DLD1 (cell line): ENCODE data around the gene ALOX5.
"Not testable (repeated sequence)": the region's sequence is repeated elsewhere in the genome, so short reads cannot be mapped to it uniquely, and the experiment has no call there.

ENCODE experiments used
- in situ Hi-C: cut with HindIII; loops from 2 replicates; pipeline ENCODE4 v1.10.0; 2017; ENCODE audit warnings: low sequenced_read_pairs

Gene ALOX5

GRCh38 chr10:45373576-45374349 is at the start of gene ALOX5:
Gene ALOX5, plus strand, starts transcription at chr10:45374216. Its CDS starts 64 bp downstream, at chr10:45374280.
- in situ Hi-C loops: no loop called here

GRCh38 chr10:45325116-45325515 is 48.9 kb upstream of the ALOX5 start:
- in situ Hi-C loops: no loop called here

- in situ Hi-C loops: not testable (repeated sequence)
Measured at GRCh38 chr10:45326864-45327263, 47.2 kb upstream of the ALOX5 start.

GRCh38 chr10:45331824-45332223 is 42.2 kb upstream of the ALOX5 start:
- in situ Hi-C loops: not testable (repeated sequence)

GRCh38 chr10:45339894-45340293 is 34.1 kb upstream of the ALOX5 start:
- in situ Hi-C loops: no loop called here

GRCh38 chr10:45340420-45340819 is 33.6 kb upstream of the ALOX5 start:
- in situ Hi-C loops: not testable (repeated sequence)

- in situ Hi-C loops: not testable (repeated sequence)
Measured at GRCh38 chr10:45346652-45347335, 27.2 kb upstream of the ALOX5 start.

- in situ Hi-C loops: not testable (repeated sequence)
Measured at GRCh38 chr10:45347464-45347863, 26.6 kb upstream of the ALOX5 start.

GRCh38 chr10:45348196-45348765 is 25.7 kb upstream of the ALOX5 start:
- in situ Hi-C loops: not testable (repeated sequence)

- in situ Hi-C loops: no loop called here
Measured at GRCh38 chr10:45353186-45353585, 20.8 kb upstream of the ALOX5 start.

GRCh38 chr10:45354261-45354660 is 19.8 kb upstream of the ALOX5 start:
- in situ Hi-C loops: no loop called here

GRCh38 chr10:45355494-45355893 is 18.5 kb upstream of the ALOX5 start:
- in situ Hi-C loops: no loop called here

- in situ Hi-C loops: not testable (repeated sequence)
Measured at GRCh38 chr10:45358961-45359360, 15.1 kb upstream of the ALOX5 start.

- in situ Hi-C loops: not testable (repeated sequence)
Measured at GRCh38 chr10:45361983-45362799, 11.8 kb upstream of the ALOX5 start.

GRCh38 chr10:45367643-45368042 is 6.4 kb upstream of the ALOX5 start:
- in situ Hi-C loops: not testable (repeated sequence)

GRCh38 chr10:45368181-45368580 is 5.8 kb upstream of the ALOX5 start:
- in situ Hi-C loops: no loop called here

- in situ Hi-C loops: no loop called here
Measured at GRCh38 chr10:45370202-45370955, 3.6 kb upstream of the ALOX5 start.

- in situ Hi-C loops: no loop called here
Measured at GRCh38 chr10:45371560-45371959, 2.5 kb upstream of the ALOX5 start.

GRCh38 chr10:45372251-45372951 is 1.6 kb upstream of the ALOX5 start:
- in situ Hi-C loops: no loop called here
